Smooth muscle cell of the coronary artery (primary cell): ENCODE data around the gene HORMAD1. TPM values are rescaled to one million over a fixed set of nuclear protein-coding genes. Genes with fewer than 3 reads are reported as not detected.

Experiments used
- total RNA-seq: library from RNA; depleted of rRNA; stranded (reverse); fragments of >200 nt; gene quantifications from 2 replicates; pipeline ENCODE4 v1.2.3, GENCODE V29; 2014; ENCODE audit warnings: low replicate concordance

HORMAD1 gene
- not detected in 2 replicates for total RNA-seq

GRCh38 chr1:150720703-150721102 is at the start of gene HORMAD1:
Gene HORMAD1 (minus strand): TSS chr1:150720895. CDS start chr1:150719505, 1,390 bp downstream.

GRCh38 chr1:150765296-150765976 is 44.7 kb upstream of the HORMAD1 start, which contains the start of gene CTSS:
Gene CTSS (minus strand): TSS chr1:150765778. CDS start chr1:150764763, 1,015 bp downstream.

GRCh38 chr1:150696995-150697927 is 23.4 kb downstream of the HORMAD1 start, which contains the start of gene GOLPH3L:
Gene GOLPH3L (minus strand): TSS chr1:150697154. CDS start chr1:150694838, 2,316 bp downstream.

Other genes with a start within 250 kb of the HORMAD1 start
- 13.5 and 14.0 TPM in 2 replicates for gene TARS2, start 233.5 kb downstream of the HORMAD1 start, total RNA-seq
- 7.6 and 8.4 TPM in 2 replicates for gene ECM1, start 212.8 kb downstream of the HORMAD1 start, total RNA-seq
- gene FALEC, start 205.1 kb downstream of the HORMAD1 start, total RNA-seq: 0.23 and 0.70 TPM in 2 replicates
- 1.4 and 3.4 TPM in 2 replicates for gene ADAMTSL4, start 171.5 kb downstream of the HORMAD1 start, total RNA-seq
- gene MCL1, start 141.3 kb downstream of the HORMAD1 start, total RNA-seq: 217 TPM in 2 replicates
- gene ENSA, start 91.3 kb downstream of the HORMAD1 start, total RNA-seq: 26.9 and 66.2 TPM in 2 replicates
- gene GOLPH3L, start 23.7 kb downstream of the HORMAD1 start, total RNA-seq: 7.1 and 8.2 TPM in 2 replicates
- gene CTSS, start 44.9 kb upstream of the HORMAD1 start, total RNA-seq: 5.0 and 7.0 TPM in 2 replicates
- gene CTSK, start 87.4 kb upstream of the HORMAD1 start, total RNA-seq: 38.4 and 981 TPM in 2 replicates
- 21.1 and 44.9 TPM in 2 replicates for gene ARNT, start 155.7 kb upstream of the HORMAD1 start, total RNA-seq
- gene CTXND2, start 166.2 kb upstream of the HORMAD1 start, total RNA-seq: not detected in 2 replicates
- gene SETDB1, start 205.5 kb upstream of the HORMAD1 start, total RNA-seq: 27.1 and 36.5 TPM in 2 replicates